Measurements from ENCODE around the gene ZNF892.
A peak's percentile ranks its signal among the peaks of the same experiment; 100 is the strongest.
"Not testable (repeated sequence)": the region's sequence is repeated elsewhere in the genome, so short reads cannot be mapped to it uniquely, and the experiment has no call there.

ZNF892 gene

GRCh38 chr2:95207111-95207961, at the start of gene ZNF892:
Gene ZNF892 (plus strand): TSS chr2:95207521. CDS start chr2:95207816, 295 bp downstream.
- DNase-seq = peak; percentile 68

- DNase-seq = no peak
Measured at GRCh38 chr2:95158441-95158840, 48.9 kb upstream of the ZNF892 start.

GRCh38 chr2:95158891-95159619, 48.3 kb upstream of the ZNF892 start:
- no peak for DNase-seq

GRCh38 chr2:95159690-95160449, 47.5 kb upstream of the ZNF892 start, which contains the start of gene ZNF514:
Gene ZNF514 (minus strand): TSS chr2:95159848. CDS start chr2:95153253, 6,595 bp downstream.
- DNase-seq = peak; percentile 24

GRCh38 chr2:95165030-95165370, 42.3 kb upstream of the ZNF892 start:
- DNase-seq = no peak

- DNase-seq = peak; percentile 90
Measured at GRCh38 chr2:95165371-95166064, 41.8 kb upstream of the ZNF892 start, which contains the start of gene ZNF2. Gene ZNF2 (plus strand): TSS chr2:95165809. CDS start chr2:95176227, 10,418 bp downstream.

- DNase-seq = no peak
Measured at GRCh38 chr2:95166065-95166763, 41.1 kb upstream of the ZNF892 start.

- no peak for DNase-seq
Measured at GRCh38 chr2:95171902-95172301, 35.4 kb upstream of the ZNF892 start.

GRCh38 chr2:95174031-95174542, 33.2 kb upstream of the ZNF892 start:
- DNase-seq = no peak

- DNase-seq = no peak
Measured at GRCh38 chr2:95179451-95179850, 27.9 kb upstream of the ZNF892 start.

GRCh38 chr2:95181774-95182173, 25.5 kb upstream of the ZNF892 start:
- no peak for DNase-seq

- no peak for DNase-seq
Measured at GRCh38 chr2:95185197-95185596, 22.1 kb upstream of the ZNF892 start.

- no peak for DNase-seq
Measured at GRCh38 chr2:95185973-95186372, 21.3 kb upstream of the ZNF892 start.

GRCh38 chr2:95192956-95193355, 14.4 kb upstream of the ZNF892 start:
- DNase-seq = not testable (repeated sequence)

- no peak for DNase-seq
Measured at GRCh38 chr2:95203911-95204310, 3.4 kb upstream of the ZNF892 start.

GRCh38 chr2:95204396-95204795, 2.9 kb upstream of the ZNF892 start:
- DNase-seq = no peak

GRCh38 chr2:95206096-95206495, 1.2 kb upstream of the ZNF892 start:
- no peak for DNase-seq

- no peak for DNase-seq
Measured at GRCh38 chr2:95208106-95208505, 785 bp downstream of the ZNF892 start.

GRCh38 chr2:95215018-95215612, 7.8 kb downstream of the ZNF892 start:
- DNase-seq = no peak

GRCh38 chr2:95220449-95220848, 13.1 kb downstream of the ZNF892 start:
- no peak for DNase-seq

- no peak for DNase-seq
Measured at GRCh38 chr2:95225658-95226057, 18.3 kb downstream of the ZNF892 start.

Measured in NCI-H446 treated with DMSO at 0.1 percent for 48 hours (cell line).